A673 (cell line): ENCODE measurements around the gene GIMAP5. TPM values are rescaled to one million over a fixed set of nuclear protein-coding genes. Genes with fewer than 3 reads are reported as not detected.

Experiments used
- BruUV-seq: library from RNA; stranded (reverse); fragments of 400-500 nt; replicated peaks from 2 replicates; lab custom pipeline; 2021; lab: Mats Ljungman, UMichigan
- CTCF ChIA-PET: fragments of 300-600 bp; sonication (Branson Sonifier 250); formaldehyde crosslinking; loops from one replicate; lab custom pipeline; 2022; ENCODE audit warnings: antibody characterized with exemption; lab: Charles Lee
- POLR2A ChIA-PET: fragments of 300-600 bp; sonication (Branson Sonifier 250); formaldehyde crosslinking; loops from one replicate; lab custom pipeline; 2022; ENCODE audit warnings: antibody characterized with exemption; ENCODE audit not compliant: low non-redundant PET; lab: Charles Lee
- DNase-seq: peaks from one replicate; pipeline ENCODE4 v3.0.0-alpha.2; 2015; ENCODE audit warnings: low spot score
- H3K27ac ChIP-seq: fragments of 200-600 bp; sonication (generic); 2 replicates; pipeline ENCODE4 v1.5.1; 2016; ENCODE audit warnings: mixed run types, low read depth, mild to moderate bottlenecking, mixed read lengths, antibody characterized with exemption, low read length; ENCODE audit not compliant: poor library complexity, severe bottlenecking
- H3K27me3 ChIP-seq: fragments of 200-600 bp; sonication (generic); replicated peaks from 2 replicates; pipeline ENCODE4 v1.6.1; 2017; ENCODE audit warnings: mixed run types, low read depth, mild to moderate bottlenecking, mixed read lengths, antibody characterized with exemption, low read length; ENCODE audit not compliant: insufficient read depth, poor library complexity
- H3K36me3 ChIP-seq: fragments of 200-600 bp; sonication (generic); 2 replicates; pipeline ENCODE4 v1.6.1; 2016; ENCODE audit warnings: mixed run types, mild to moderate bottlenecking, mixed read lengths, antibody characterized with exemption, low read length; ENCODE audit not compliant: insufficient read depth, poor library complexity, severe bottlenecking
- H3K4me1 ChIP-seq: fragments of 200-600 bp; sonication (generic); 2 replicates; pipeline ENCODE4 v1.6.1; 2017; ENCODE audit warnings: mixed run types, mild to moderate bottlenecking, mixed read lengths, antibody characterized with exemption, low read length; ENCODE audit not compliant: insufficient read depth, poor library complexity, severe bottlenecking
- H3K4me3 ChIP-seq: fragments of 200-600 bp; sonication (generic); 2 replicates; pipeline ENCODE4 v1.5.1; 2016; ENCODE audit warnings: low read depth, mixed run types, mild to moderate bottlenecking, mixed read lengths, low read length; ENCODE audit not compliant: poor library complexity, severe bottlenecking
- H3K9me3 ChIP-seq: fragments of 200-600 bp; sonication (generic); 2 replicates; pipeline ENCODE4 v1.6.1; 2016; ENCODE audit warnings: mixed run types, low read depth, mild to moderate bottlenecking, mixed read lengths, antibody characterized with exemption, low read length; ENCODE audit not compliant: poor library complexity, severe bottlenecking
- CTCF ChIP-seq: fragments of 300-800, 200-600 bp; sonication (generic); conservative IDR thresholded peaks from 2 replicates; pipeline ENCODE4 v1.5.1; 2017; ENCODE audit warnings: low read depth, mild to moderate bottlenecking, antibody characterized with exemption, low read length, moderate library complexity, mixed read lengths
- EZH2 ChIP-seq: fragments of 200-600 bp; sonication (generic); IDR thresholded peaks from 2 replicates; pipeline ENCODE4 v1.6.1; 2017; ENCODE audit warnings: borderline replicate concordance, low read depth, mild to moderate bottlenecking, mixed read lengths, antibody characterized with exemption, low read length; ENCODE audit not compliant: poor library complexity, severe bottlenecking
- intact Hi-C: fragments of 100-400 bp; cut with micrococcal nuclease; formaldehyde crosslinking; loops from one replicate; pipeline ENCODE4 v1.10.0; 2022; ENCODE audit not compliant: unreplicated experiment
- total RNA-seq: library from RNA; stranded (reverse); gene quantifications from 2 replicates; pipeline ENCODE4 v1.2.3, GENCODE V29; 2021

Gene GIMAP5
- total RNA-seq, 1 experiment from 2014 or later: 0.58 TPM

- BruUV-seq: no TSS peak
- ChIA-PET CTCF (no interaction called here), POLR2A (no interaction called here)
- Histone ChIP-seq H3K27ac (no peak overlapping the region), H3K36me3 (no peaks in the 10 kb centered on the region), H3K27me3 (peaks cover 5% of the 10 kb centered on the region), H3K4me3 (no peak overlapping the region), H3K4me1 (no peaks in the 10 kb centered on the region), H3K9me3 (peaks cover 3% of the 10 kb centered on the region)
- DNase-seq: no peak
- TF ChIP-seq CTCF: no peak
- TF ChIP-seq EZH2: no peak
- intact Hi-C loops: no loop called here
These were observed 3.6 kb upstream of the GIMAP5 start for GRCh38 chr7:150733482-150734095.

DNA sequence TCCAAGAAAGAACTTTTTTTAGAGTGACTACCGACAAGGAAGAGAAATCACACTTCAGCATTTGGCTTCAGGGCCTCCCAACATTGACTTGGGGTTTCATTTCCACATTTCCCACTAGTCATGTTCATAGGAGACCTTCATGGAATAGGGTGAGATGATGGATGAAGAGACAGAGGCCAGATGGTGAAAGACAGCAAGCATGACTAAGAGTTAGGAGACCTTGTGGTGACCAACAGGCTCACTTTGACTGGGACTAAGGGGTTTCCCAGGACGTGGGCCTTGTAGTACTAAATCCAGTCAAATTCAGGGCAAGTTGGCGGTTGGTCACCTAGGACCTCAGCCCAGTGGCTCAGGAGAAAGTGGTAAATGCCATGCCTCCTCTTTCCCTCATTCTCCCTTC lies 3.0 kb upstream of the GIMAP5 start:
- Histone ChIP-seq H3K27me3 (peaks cover 5% of the 10 kb centered on the region), H3K9me3 (no peaks in the 10 kb centered on the region), H3K27ac (no peak overlapping the region), H3K36me3 (no peaks in the 10 kb centered on the region), H3K4me3 (no peak overlapping the region), H3K4me1 (no peaks in the 10 kb centered on the region)
- no peak for DNase-seq
- intact Hi-C loops: no loop called here
- ChIA-PET CTCF (no interaction called here), POLR2A (no interaction called here)
- TF ChIP-seq EZH2 (no peak), CTCF (no peak)
- no TSS peak for BruUV-seq

- no TSS peak for BruUV-seq
- Histone ChIP-seq H3K4me1 (no peaks in the 10 kb centered on the region), H3K27ac (no peak overlapping the region), H3K4me3 (no peak overlapping the region), H3K27me3 (peaks cover 5% of the 10 kb centered on the region), H3K36me3 (no peaks in the 10 kb centered on the region), H3K9me3 (no peaks in the 10 kb centered on the region)
- intact Hi-C loops: no loop called here
- DNase-seq: no peak
- TF ChIP-seq CTCF (no peak), EZH2 (no peak)
- ChIA-PET CTCF (no interaction called here), POLR2A (no interaction called here)
These were observed 1.4 kb upstream of the GIMAP5 start for GRCh38 chr7:150735596-150736358.
